A549 (cell line): ENCODE results near the gene TAF8.

Experiments used
- CEBPB ChIP-seq, 2 experiments: fragments of >200 bp in 1 of 2; sonication (Bioruptor Twin) in 1 of 2; formaldehyde crosslinking in 1 of 2; IDR thresholded peaks; 2 replicates each; pipeline ENCODE4 v1.6.1; 2012 to 2016
- KDM5A ChIP-seq: fragments of 200-600 bp; sonication (generic); IDR thresholded peaks from 2 replicates; pipeline ENCODE4 v1.6.1; 2016; ENCODE audit warnings: antibody characterized with exemption, mild to moderate bottlenecking
- POLR2A ChIP-seq: IDR thresholded peaks from 2 replicates; pipeline ENCODE4 v1.6.1; 2012; ENCODE audit warnings: mild to moderate bottlenecking, low read length
- TF ChIP-seq, protein P1 (sequence below): fragments of >200 bp; sonication (Bioruptor Twin); formaldehyde crosslinking; IDR thresholded peaks from 3 replicates; pipeline ENCODE4 v1.5.1; 2016
- TF ChIP-seq, protein P2 (sequence below): fragments of 450-650 bp; IDR thresholded peaks from 2 replicates; pipeline ENCODE4 v1.6.1; 2014; ENCODE audit warnings: antibody characterized with exemption
- TF ChIP-seq, protein P3 (sequence below): IDR thresholded peaks from 2 replicates; pipeline ENCODE4 v1.6.1; 2012; ENCODE audit warnings: low read depth, borderline replicate concordance

DNA sequence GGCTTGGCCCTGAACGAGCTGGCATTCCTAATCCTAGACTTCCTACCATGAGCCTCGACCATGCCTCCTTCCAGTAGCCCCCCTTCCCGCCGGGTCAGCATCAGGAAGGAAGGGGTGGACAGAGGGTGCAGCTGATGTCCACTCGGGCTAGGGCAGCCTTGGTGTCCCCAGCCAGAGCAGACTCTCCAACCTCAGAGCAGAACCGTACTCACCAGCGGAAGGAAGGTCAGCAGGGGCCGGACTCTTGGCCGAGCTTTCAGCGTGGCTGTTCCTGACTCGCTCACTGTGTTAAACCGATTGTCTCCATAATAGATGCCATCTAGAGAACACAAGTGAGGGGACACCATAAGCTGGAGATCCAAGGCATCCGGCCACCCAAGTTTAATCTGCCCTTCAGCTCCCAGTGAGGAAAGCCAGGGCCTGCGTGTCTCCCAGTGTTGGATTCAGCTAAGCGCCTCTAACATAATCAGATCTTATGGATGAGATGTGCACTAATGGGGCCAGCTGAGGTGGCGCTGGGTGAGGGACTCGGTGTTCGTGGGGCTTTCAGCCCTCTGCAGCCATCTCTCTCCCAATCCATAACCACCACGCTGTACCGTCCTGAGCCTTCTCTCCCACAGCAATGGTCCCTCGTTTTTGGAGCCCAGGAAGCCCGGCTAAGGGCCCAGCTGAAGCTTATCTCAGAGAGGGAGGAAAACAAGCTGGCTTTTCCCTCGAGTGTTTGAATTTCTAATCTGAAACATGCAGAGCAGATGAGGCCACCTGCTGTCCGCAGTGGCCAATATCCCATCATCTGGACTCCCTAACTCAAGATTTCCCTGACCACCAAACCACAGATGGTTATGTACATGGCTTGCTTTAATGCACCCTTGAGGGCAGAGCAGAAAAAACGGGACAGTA, 78.4 kb downstream of the TAF8 start:
- TF ChIP-seq CEBPB (IDR thresholded peaks at IDR 0.05) (no peak), KDM5A (no peak), POLR2A (no peak)
- TF ChIP-seq, protein P1, sequence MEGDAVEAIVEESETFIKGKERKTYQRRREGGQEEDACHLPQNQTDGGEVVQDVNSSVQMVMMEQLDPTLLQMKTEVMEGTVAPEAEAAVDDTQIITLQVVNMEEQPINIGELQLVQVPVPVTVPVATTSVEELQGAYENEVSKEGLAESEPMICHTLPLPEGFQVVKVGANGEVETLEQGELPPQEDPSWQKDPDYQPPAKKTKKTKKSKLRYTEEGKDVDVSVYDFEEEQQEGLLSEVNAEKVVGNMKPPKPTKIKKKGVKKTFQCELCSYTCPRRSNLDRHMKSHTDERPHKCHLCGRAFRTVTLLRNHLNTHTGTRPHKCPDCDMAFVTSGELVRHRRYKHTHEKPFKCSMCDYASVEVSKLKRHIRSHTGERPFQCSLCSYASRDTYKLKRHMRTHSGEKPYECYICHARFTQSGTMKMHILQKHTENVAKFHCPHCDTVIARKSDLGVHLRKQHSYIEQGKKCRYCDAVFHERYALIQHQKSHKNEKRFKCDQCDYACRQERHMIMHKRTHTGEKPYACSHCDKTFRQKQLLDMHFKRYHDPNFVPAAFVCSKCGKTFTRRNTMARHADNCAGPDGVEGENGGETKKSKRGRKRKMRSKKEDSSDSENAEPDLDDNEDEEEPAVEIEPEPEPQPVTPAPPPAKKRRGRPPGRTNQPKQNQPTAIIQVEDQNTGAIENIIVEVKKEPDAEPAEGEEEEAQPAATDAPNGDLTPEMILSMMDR = no peak
- TF ChIP-seq, protein P2, sequence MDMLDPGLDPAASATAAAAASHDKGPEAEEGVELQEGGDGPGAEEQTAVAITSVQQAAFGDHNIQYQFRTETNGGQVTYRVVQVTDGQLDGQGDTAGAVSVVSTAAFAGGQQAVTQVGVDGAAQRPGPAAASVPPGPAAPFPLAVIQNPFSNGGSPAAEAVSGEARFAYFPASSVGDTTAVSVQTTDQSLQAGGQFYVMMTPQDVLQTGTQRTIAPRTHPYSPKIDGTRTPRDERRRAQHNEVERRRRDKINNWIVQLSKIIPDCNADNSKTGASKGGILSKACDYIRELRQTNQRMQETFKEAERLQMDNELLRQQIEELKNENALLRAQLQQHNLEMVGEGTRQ = no peak
- TF ChIP-seq, protein P3, sequence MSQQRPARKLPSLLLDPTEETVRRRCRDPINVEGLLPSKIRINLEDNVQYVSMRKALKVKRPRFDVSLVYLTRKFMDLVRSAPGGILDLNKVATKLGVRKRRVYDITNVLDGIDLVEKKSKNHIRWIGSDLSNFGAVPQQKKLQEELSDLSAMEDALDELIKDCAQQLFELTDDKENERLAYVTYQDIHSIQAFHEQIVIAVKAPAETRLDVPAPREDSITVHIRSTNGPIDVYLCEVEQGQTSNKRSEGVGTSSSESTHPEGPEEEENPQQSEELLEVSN = no peak
